Kidney epithelial cell (primary cell): ENCODE measurements around the gene KLHL17. TPM values are rescaled to one million over a fixed set of nuclear protein-coding genes. Genes with fewer than 3 reads are reported as not detected.
A peak's percentile ranks its signal among the peaks of the same experiment; 100 is the strongest.

Experiments used
- DNase-seq: peaks from one replicate; pipeline ENCODE4 v3.0.0-alpha.2; 2010; ENCODE audit warnings: low read depth
- H3K27me3 ChIP-seq: 2 replicates; pipeline ENCODE4 v1.6.0; 2011; ENCODE audit warnings: low read length; ENCODE audit not compliant: control insufficient read depth, insufficient read depth
- H3K36me3 ChIP-seq: 2 replicates; pipeline ENCODE4 v1.5.1; 2011; ENCODE audit warnings: low read length; ENCODE audit not compliant: control insufficient read depth, insufficient read depth
- H3K4me3 ChIP-seq: 2 replicates; pipeline ENCODE4 v1.5.1; 2011; ENCODE audit warnings: low read depth, mild to moderate bottlenecking, control low read depth, low read length
- CTCF ChIP-seq: IDR thresholded peaks from 2 replicates; pipeline ENCODE4 v1.5.1; 2011; ENCODE audit warnings: mild to moderate bottlenecking, moderate library complexity, low read length, control low read depth, inconsistent platforms; ENCODE audit not compliant: insufficient read depth, poor library complexity, severe bottlenecking
- total RNA-seq: library from RNA; depleted of rRNA; stranded (reverse); fragments of >200 nt; gene quantifications from 2 replicates; pipeline ENCODE4 v1.2.3, GENCODE V29; 2015

KLHL17 gene
- total RNA-seq: 16.9 and 21.4 TPM in 2 replicates

- Histone ChIP-seq H3K4me3 (peak within 1 kb of the TSS; percentile 70), H3K36me3 (peaks cover 3% of the 10 kb centered on the region), H3K27me3 (peaks cover 3% of the 10 kb centered on the region)
- TF ChIP-seq CTCF: no peak
- no peak for DNase-seq
Observed at GRCh38 chr1:960363-961131, at the start of gene KLHL17. KLHL17 (plus strand) TSS chr1:960584; CDS start chr1:960694, 110 bp downstream.

GRCh38 chr1:910881-911721 is 49.3 kb upstream of the KLHL17 start:
- H3K27me3 ChIP-seq: peaks cover 31% of the 10 kb centered on the region
- peak; percentile 44 for DNase-seq

DNA sequence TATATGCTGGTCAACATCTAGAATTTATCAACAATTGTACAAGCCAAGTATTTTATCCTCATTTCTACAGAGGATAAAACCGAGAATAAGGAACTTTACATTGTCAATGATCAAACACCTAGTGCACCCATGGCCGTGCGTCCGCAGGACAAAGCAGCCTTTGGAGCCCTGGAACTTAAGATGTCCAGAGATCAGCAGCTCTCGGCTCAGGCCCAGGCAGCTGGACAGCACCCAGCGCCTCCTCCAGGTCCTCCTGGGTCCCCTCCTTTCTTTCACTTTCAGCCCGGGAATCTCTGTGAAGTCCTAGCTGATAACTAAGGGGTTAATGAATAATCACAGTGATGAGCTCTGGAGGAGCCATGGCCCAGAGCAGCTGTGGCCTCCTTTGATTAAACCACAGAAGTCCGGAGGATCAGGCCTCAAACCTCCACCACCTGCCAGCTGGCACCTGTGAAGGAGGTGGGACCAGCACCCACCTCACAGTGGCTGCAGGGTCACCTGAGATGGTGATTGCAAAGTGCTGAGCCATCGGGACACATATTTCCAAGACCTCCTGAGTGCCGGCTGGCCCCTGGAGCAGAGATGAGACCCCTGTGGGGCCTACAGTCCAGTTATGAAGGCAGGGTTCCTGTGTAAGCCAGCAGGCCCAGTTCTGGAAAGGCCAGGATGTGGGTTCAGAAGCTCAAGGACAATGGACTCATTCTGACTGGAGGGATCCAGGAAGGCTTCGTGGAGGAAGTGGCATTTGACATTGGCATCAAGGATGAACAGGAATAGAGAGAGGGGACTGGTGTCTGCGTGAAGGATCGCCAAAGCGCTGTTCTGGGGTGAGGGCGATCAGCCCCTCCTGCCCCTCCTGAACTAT is 48.3 kb upstream of the KLHL17 start:
- no peaks in the 10 kb centered on the region for H3K36me3 ChIP-seq
- TF ChIP-seq CTCF: no peak
- H3K4me3 ChIP-seq: no peak overlapping the region
- no peak for DNase-seq
- peaks cover 40% of the 10 kb centered on the region for H3K27me3 ChIP-seq

More at GRCh38 chr1:910881-911721, 49.3 kb upstream of the KLHL17 start:
- Histone ChIP-seq H3K4me3 (no peak overlapping the region), H3K36me3 (no peaks in the 10 kb centered on the region)
- TF ChIP-seq CTCF: no peak

DNA sequence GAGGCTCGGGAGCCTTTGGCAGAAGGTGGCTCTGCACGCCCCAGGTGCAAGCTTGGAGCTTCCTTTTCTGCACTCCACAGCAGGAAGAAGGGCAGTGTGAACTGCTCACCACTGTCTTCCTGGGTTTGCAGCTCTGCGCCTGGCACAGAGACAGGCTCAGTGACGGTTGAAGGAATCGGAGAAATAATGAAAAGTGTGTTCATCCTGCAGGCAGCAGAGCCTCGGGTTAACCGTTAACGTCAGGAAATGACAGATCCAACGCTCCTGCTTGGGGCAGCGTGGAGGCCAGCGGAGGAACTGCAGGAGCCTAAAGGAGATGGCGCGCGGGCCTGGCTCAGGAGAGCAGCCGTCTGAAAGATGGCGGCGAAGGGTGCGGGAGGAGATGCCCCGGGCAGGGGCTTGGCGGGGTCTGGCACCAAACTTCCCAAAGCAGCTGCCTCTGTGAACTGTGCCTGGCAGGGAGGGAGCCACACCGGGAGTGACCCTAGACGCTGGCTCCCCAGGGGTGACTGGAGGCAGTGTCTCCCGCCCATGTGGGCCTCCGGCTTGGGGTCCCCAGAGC is 47.6 kb upstream of the KLHL17 start:
- DNase-seq: no peak
- H3K4me3 ChIP-seq: no peak overlapping the region
- H3K27me3 ChIP-seq: peaks cover 47% of the 10 kb centered on the region
- peak; percentile 42 for TF ChIP-seq CTCF
- no peaks in the 10 kb centered on the region for H3K36me3 ChIP-seq

DNA sequence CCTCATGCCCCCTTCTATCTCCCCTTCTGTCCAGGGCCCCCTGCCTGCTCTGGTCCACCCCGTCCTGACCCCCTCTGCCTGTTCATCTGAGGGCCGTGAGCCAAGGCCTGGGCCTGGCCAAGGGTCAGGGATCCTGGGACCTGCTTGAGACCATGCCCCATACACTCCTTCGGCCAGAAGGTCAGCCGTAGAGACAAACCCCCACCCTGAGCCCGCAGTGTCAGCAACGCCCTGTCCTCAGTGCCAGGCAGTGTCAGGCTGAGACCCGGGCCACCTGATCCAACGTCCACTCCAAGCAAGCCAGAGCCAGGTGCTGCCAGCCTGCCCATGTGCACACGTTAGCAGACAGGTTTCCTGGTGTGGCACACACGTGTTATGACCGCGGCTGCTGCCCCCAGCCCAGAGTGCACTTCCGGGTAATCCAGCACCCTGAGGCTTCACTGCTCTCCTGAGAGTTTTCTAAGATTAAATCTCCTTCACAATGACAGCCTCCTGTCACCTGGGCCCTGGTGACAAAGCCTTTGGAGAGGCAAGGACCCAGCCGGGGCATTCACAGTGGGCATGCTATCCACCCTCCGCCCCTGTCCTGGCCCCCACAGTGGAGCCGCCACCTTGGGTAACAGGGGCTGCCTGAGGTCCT is 46.8 kb upstream of the KLHL17 start:
- H3K27me3 ChIP-seq: peaks cover 55% of the 10 kb centered on the region
- DNase-seq: no peak
- H3K4me3 ChIP-seq: no peak overlapping the region
- H3K36me3 ChIP-seq: no peaks in the 10 kb centered on the region
- no peak for TF ChIP-seq CTCF
